Kidney epithelial cell (primary cell): ENCODE results near the gene NTM. TPM values are rescaled to one million over a fixed set of nuclear protein-coding genes. Genes with fewer than 3 reads are reported as not detected.

Source experiments
- DNase-seq: peaks from one replicate; pipeline ENCODE4 v3.0.0-alpha.2; 2010; ENCODE audit warnings: low read depth
- H3K27me3 ChIP-seq: 2 replicates; pipeline ENCODE4 v1.6.0; 2011; ENCODE audit warnings: low read length; ENCODE audit not compliant: control insufficient read depth, insufficient read depth
- H3K36me3 ChIP-seq: 2 replicates; pipeline ENCODE4 v1.5.1; 2011; ENCODE audit warnings: low read length; ENCODE audit not compliant: control insufficient read depth, insufficient read depth
- H3K4me3 ChIP-seq: 2 replicates; pipeline ENCODE4 v1.5.1; 2011; ENCODE audit warnings: low read depth, mild to moderate bottlenecking, control low read depth, low read length
- CTCF ChIP-seq: IDR thresholded peaks from 2 replicates; pipeline ENCODE4 v1.5.1; 2011; ENCODE audit warnings: mild to moderate bottlenecking, moderate library complexity, low read length, control low read depth, inconsistent platforms; ENCODE audit not compliant: insufficient read depth, poor library complexity, severe bottlenecking
- total RNA-seq: library from RNA; depleted of rRNA; stranded (reverse); fragments of >200 nt; gene quantifications from 2 replicates; pipeline ENCODE4 v1.2.3, GENCODE V29; 2015

Gene NTM
- total RNA-seq, 1 donor from 2014 or later = 111 TPM

DNA sequence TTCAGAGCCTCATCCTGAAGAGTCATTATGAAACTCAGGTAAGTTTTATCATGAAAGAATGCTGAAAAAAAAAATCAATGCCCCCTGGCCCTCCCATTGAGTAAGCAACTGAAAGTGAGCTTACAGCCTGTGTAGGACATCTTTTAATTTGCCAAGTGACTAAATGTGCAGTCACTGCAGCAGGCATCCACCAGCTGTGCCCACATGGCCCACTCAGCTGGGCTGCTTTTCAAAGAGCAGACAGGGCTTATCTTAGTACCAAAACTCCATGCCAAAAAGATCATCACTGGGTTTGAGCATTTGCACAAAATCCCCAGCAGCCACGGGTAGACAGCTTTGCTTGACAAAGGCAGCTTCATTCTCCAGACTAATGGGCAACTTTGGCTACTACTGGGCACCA, 709.7 kb downstream of the NTM start:
- no peak for TF ChIP-seq CTCF
- Histone ChIP-seq H3K36me3 (no peaks in the 10 kb centered on the region), H3K4me3 (no peak overlapping the region), H3K27me3 (no peaks in the 10 kb centered on the region)
- no peak for DNase-seq

DNA sequence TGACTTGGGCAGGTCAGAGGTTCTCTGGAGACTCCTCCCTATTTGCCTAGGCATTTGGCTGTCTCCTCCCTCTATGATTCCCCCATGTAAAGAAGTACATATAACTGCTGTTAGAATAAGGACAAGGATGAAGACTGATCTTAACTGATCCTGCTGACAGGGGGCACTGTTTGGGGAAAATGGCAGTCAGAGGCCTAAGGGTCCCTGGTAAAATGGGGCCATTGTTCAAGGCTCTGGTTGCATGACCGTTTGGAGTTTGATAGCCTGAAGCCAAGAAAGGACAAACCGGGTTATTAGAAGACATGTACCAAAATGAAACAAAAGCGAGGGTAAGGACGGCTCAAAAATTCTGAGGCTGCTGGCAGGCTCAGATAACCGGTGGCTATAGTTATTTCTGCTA, 712.2 kb downstream of the NTM start:
- DNase-seq = no peak
- H3K36me3 ChIP-seq = no peaks in the 10 kb centered on the region
- no peak for TF ChIP-seq CTCF
- no peaks in the 10 kb centered on the region for H3K27me3 ChIP-seq
- H3K4me3 ChIP-seq = no peak overlapping the region

DNA sequence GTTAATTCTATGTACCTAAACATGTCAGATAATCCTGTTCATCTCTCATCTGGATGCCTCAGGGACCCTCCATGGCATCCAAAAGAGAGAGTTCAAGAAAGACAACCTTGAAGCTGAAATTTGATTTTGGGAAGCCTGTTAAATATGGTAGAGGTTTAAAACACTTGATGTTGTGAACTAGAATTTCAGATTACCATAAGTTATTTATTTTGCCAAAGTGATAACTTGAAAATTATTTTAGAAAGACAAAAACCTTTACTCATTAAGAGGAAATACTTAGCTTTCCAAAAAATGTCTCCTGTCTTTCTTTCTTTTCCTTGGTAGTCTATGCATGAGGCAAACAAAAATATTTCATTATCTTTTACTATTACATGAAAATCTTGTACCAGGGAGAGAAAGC, 714.0 kb downstream of the NTM start:
- DNase-seq = no peak
- no peaks in the 10 kb centered on the region for H3K27me3 ChIP-seq
- no peak overlapping the region for H3K4me3 ChIP-seq
- H3K36me3 ChIP-seq = no peaks in the 10 kb centered on the region
- TF ChIP-seq CTCF = no peak

GRCh38 chr11:132087148-132087547, 716.7 kb downstream of the NTM start:
- TF ChIP-seq CTCF = no peak
- no peak for DNase-seq

GRCh38 chr11:132088551-132088950, 718.1 kb downstream of the NTM start:
- no peaks in the 10 kb centered on the region for H3K36me3 ChIP-seq
- no peak overlapping the region for H3K4me3 ChIP-seq
- TF ChIP-seq CTCF = no peak
- no peaks in the 10 kb centered on the region for H3K27me3 ChIP-seq
- DNase-seq = no peak

More at GRCh38 chr11:132087148-132087547, 716.7 kb downstream of the NTM start:
- Histone ChIP-seq H3K27me3 (no peaks in the 10 kb centered on the region), H3K4me3 (no peak overlapping the region), H3K36me3 (no peaks in the 10 kb centered on the region)

DNA sequence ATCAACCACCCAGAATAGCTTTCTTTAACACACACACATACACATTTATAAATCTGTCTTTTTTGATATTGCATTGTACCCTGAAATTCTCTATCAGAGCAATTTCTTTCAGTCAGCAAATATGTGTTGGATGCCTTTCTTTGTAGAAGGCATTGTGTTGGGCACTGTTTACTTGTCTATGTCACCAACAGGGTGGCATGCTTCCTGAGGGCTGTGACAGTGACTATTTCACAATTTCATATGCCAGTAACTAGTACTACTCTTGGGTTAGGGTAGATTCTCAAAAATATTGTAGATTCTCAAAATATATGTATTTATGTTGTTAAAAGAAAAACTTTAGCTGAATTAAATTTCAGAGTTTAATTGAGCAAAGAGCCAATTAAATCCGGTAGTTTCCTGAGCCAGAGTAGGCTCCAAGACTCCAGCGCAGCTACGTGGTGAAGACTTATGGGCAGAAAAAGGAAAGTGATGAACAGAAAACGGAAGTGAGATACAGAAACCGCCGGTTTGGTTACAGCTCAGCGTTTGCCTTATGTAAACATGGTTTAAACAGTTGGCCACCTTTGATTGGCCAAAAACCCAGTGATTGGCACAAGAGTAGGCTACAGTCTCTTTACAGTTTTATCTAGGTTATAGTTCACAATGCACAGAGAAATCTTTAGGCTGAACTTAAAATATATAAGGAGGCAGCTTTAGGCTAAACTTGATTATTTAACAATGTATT, 723.3 kb downstream of the NTM start:
- no peak for DNase-seq
- Histone ChIP-seq H3K36me3 (no peaks in the 10 kb centered on the region), H3K4me3 (no peak overlapping the region), H3K27me3 (no peaks in the 10 kb centered on the region)
- no peak for TF ChIP-seq CTCF
